Cardiac fibroblast (primary cell): Measurements from ENCODE around the gene S100A14.
A peak's percentile ranks its signal among the peaks of the same experiment; 100 is the strongest.
"Not testable (repeated sequence)": the region's sequence is repeated elsewhere in the genome, so short reads cannot be mapped to it uniquely, and the experiment has no call there.

Experiments
- DNase-seq, 2 donors: peaks; one replicate each; pipeline versions ENCODE4 v3.0.0 to v3.0.0-alpha.2; 2010; ENCODE audit warnings: low read depth in 2 of 2
- H3K4me3 ChIP-seq, 2 donors: replicated peaks in 1 of 2; 1 replicate in 1 of 2; 2 replicates in 1 of 2; pipeline ENCODE4 v1.5.1; 2011; ENCODE audit warnings: low read depth in 2 of 2, low read length in 2 of 2, mild to moderate bottlenecking in 2 of 2, moderate library complexity in 1 of 2
- CTCF ChIP-seq: IDR thresholded peaks from one replicate; pipeline ENCODE4 v1.5.1; 2011; ENCODE audit warnings: low read depth, mild to moderate bottlenecking, low read length, inconsistent platforms

S100A14 gene

GRCh38 chr1:153578936-153579335 lies 37.2 kb downstream of the S100A14 start:
- DNase-seq: no peak
- H3K4me3 ChIP-seq: no peak overlapping the region
- no peak for TF ChIP-seq CTCF

GRCh38 chr1:153578490-153578889 lies 37.6 kb downstream of the S100A14 start:
- H3K4me3 ChIP-seq: no peak overlapping the region
- TF ChIP-seq CTCF: no peak
- DNase-seq: no peak

- H3K4me3 ChIP-seq: no peak overlapping the region
- no peak for TF ChIP-seq CTCF
- no peak for DNase-seq
Observed at GRCh38 chr1:153577624-153578051, 38.5 kb downstream of the S100A14 start.

GRCh38 chr1:153577138-153577537 lies 39.0 kb downstream of the S100A14 start:
- no peak for DNase-seq
- no peak for TF ChIP-seq CTCF
- no peak overlapping the region for H3K4me3 ChIP-seq

- not testable (repeated sequence) for H3K4me3 ChIP-seq, DNase-seq
Observed at GRCh38 chr1:153575497-153575896, 40.6 kb downstream of the S100A14 start.

- H3K4me3 ChIP-seq, DNase-seq: not testable (repeated sequence)
Observed at GRCh38 chr1:153575081-153575491, 41.0 kb downstream of the S100A14 start.

- H3K4me3 ChIP-seq: no peak overlapping the region
- DNase-seq: peak in 1 of 2 donors; percentile 57
- no peak for TF ChIP-seq CTCF
Observed at GRCh38 chr1:153573351-153573750, 42.8 kb downstream of the S100A14 start.

- peak; percentile 86 to 89 for DNase-seq
- no peak overlapping the region for H3K4me3 ChIP-seq
- peak; percentile 94 for TF ChIP-seq CTCF
Observed at GRCh38 chr1:153572569-153573015, 43.5 kb downstream of the S100A14 start.
